NK-92 (cell line): ENCODE results near the gene FAM13A.

Experiments used
- DNase-seq: peaks from one replicate; lab custom pipeline; 2025; ENCODE audit not compliant: unreplicated experiment; lab: John Stamatoyannopoulos, UW

FAM13A gene

GRCh38 chr4:88690355-88690754 is 366.6 kb downstream of the FAM13A start:
- DNase-seq, result no peak

- no peak for DNase-seq
Measured at GRCh38 chr4:88681209-88681608, 375.8 kb downstream of the FAM13A start.
